Memory B cell (primary cell): Measurements from ENCODE around the gene FGFR2.

Experiments
- ATAC-seq: fragments of 150-1000 bp; cut with Tn5 transposase; 2 replicates; pipeline ENCODE4 v1.10.0; 2021; ENCODE audit warnings: low read depth, mild to moderate bottlenecking, moderate library complexity
- DNase-seq, 2 donors: peaks; one replicate each; pipeline ENCODE4 v3.0.0; 2022; ENCODE audit warnings: low spot score in 2 of 2
- H3K27ac Mint-ChIP-seq: one replicate; pipeline ENCODE4 v1.8.0; 2022; ENCODE audit warnings: mild to moderate bottlenecking, moderate library complexity, mixed read lengths
- H3K27me3 Mint-ChIP-seq: one replicate; pipeline ENCODE4 v1.8.0; 2022; ENCODE audit warnings: mixed read lengths
- H3K36me3 Mint-ChIP-seq: one replicate; pipeline ENCODE4 v1.8.0; 2022; ENCODE audit warnings: mild to moderate bottlenecking, mixed read lengths
- H3K4me1 Mint-ChIP-seq: one replicate; pipeline ENCODE4 v1.8.0; 2022; ENCODE audit warnings: mixed read lengths
- H3K4me3 Mint-ChIP-seq: one replicate; pipeline ENCODE4 v1.8.0; 2022; ENCODE audit warnings: mild to moderate bottlenecking, moderate library complexity, mixed read lengths
- H3K9me3 Mint-ChIP-seq: one replicate; pipeline ENCODE4 v1.8.0; 2022; ENCODE audit warnings: mixed read lengths

FGFR2 gene

GRCh38 chr10:121428867-121429266, 169.4 kb downstream of the FGFR2 start:
- ATAC-seq = no peak
- peaks cover 2% of the 10 kb centered on the region for H3K27me3 Mint-ChIP-seq
- H3K27ac Mint-ChIP-seq = no peak overlapping the region
- H3K36me3 Mint-ChIP-seq = no peaks in the 10 kb centered on the region
- peaks cover 5% of the 10 kb centered on the region for H3K9me3 Mint-ChIP-seq
- no peaks in the 10 kb centered on the region for H3K4me1 Mint-ChIP-seq
- DNase-seq = no peak
- H3K4me3 Mint-ChIP-seq = no peak overlapping the region
